Measurements from ENCODE around the gene NR2C1.

DNA sequence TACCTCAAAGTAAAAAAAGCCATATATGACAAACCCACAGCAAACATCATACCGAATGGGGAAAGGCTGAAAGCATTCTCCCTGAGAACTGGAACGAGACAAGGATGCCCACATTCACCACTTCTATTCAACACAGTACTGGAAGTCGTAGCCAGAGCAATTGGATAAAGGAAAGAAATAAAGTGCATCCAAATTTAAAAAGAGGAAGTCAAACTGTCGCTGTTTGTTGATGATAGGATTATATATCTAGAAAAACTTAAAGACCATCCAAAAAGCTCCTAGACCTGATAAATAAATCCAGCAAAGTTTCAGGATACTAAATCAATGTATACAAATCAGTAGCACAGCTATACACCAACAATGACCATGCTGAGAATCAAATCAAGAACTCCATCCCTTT, 75.1 kb downstream of the NR2C1 start:
- TF ChIP-seq, protein P1, sequence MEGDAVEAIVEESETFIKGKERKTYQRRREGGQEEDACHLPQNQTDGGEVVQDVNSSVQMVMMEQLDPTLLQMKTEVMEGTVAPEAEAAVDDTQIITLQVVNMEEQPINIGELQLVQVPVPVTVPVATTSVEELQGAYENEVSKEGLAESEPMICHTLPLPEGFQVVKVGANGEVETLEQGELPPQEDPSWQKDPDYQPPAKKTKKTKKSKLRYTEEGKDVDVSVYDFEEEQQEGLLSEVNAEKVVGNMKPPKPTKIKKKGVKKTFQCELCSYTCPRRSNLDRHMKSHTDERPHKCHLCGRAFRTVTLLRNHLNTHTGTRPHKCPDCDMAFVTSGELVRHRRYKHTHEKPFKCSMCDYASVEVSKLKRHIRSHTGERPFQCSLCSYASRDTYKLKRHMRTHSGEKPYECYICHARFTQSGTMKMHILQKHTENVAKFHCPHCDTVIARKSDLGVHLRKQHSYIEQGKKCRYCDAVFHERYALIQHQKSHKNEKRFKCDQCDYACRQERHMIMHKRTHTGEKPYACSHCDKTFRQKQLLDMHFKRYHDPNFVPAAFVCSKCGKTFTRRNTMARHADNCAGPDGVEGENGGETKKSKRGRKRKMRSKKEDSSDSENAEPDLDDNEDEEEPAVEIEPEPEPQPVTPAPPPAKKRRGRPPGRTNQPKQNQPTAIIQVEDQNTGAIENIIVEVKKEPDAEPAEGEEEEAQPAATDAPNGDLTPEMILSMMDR (IDR thresholded peaks at IDR 0.05) = no peak
- TF ChIP-seq POLR2A (IDR thresholded peaks at IDR 0.05) = no peak
